ENCODE results near the gene RTN4RL1.

DNA sequence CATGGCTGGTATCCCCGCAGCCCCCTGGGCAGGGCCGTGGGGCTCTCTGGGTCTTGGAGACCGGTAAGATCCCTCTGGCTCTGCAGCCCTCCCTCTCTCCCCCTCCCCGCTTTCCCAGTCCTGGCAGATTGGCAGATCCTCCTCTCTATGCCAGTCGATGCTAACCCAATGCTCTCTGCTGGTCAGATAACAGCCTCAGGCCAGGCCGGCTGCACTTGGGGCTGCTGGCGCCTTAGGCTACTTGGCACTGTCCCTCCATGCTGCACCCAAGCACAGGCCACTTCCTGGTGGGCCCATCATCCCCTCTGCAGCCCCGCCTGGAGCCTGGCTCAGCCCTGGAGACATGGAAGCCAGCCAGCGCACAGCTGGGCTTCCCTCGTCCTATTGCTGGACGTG is 81.7 kb downstream of the RTN4RL1 start:
- TF ChIP-seq, protein P1, sequence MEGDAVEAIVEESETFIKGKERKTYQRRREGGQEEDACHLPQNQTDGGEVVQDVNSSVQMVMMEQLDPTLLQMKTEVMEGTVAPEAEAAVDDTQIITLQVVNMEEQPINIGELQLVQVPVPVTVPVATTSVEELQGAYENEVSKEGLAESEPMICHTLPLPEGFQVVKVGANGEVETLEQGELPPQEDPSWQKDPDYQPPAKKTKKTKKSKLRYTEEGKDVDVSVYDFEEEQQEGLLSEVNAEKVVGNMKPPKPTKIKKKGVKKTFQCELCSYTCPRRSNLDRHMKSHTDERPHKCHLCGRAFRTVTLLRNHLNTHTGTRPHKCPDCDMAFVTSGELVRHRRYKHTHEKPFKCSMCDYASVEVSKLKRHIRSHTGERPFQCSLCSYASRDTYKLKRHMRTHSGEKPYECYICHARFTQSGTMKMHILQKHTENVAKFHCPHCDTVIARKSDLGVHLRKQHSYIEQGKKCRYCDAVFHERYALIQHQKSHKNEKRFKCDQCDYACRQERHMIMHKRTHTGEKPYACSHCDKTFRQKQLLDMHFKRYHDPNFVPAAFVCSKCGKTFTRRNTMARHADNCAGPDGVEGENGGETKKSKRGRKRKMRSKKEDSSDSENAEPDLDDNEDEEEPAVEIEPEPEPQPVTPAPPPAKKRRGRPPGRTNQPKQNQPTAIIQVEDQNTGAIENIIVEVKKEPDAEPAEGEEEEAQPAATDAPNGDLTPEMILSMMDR (IDR thresholded peaks at IDR 0.05): no peak
- no peak for TF ChIP-seq EP300 (IDR thresholded peaks at IDR 0.05)
- TF ChIP-seq POLR2A (IDR thresholded peaks at IDR 0.05): no peak
- no peak for TF ChIP-seq POLR2AphosphoS5 (IDR thresholded peaks at IDR 0.05)
